Globus pallidus (tissue), 1 donor: ENCODE results near the gene LRMDA.
"Not testable (repeated sequence)": the region's sequence is repeated elsewhere in the genome, so short reads cannot be mapped to it uniquely, and the experiment has no call there.

Source experiments
- DNase-seq: peaks from one replicate; pipeline ENCODE4 v3.0.0-alpha.2; 2015; ENCODE audit warnings: low spot score

LRMDA gene

GRCh38 chr10:75746356-75746755 is 314.9 kb downstream of the LRMDA start:
- DNase-seq, result no peak

- not testable (repeated sequence) for DNase-seq
Measured at GRCh38 chr10:75750093-75750875, 318.9 kb downstream of the LRMDA start.

GRCh38 chr10:75751232-75751631 is 319.8 kb downstream of the LRMDA start:
- DNase-seq, result no peak

GRCh38 chr10:75753621-75754020 is 322.2 kb downstream of the LRMDA start:
- no peak for DNase-seq

DNA sequence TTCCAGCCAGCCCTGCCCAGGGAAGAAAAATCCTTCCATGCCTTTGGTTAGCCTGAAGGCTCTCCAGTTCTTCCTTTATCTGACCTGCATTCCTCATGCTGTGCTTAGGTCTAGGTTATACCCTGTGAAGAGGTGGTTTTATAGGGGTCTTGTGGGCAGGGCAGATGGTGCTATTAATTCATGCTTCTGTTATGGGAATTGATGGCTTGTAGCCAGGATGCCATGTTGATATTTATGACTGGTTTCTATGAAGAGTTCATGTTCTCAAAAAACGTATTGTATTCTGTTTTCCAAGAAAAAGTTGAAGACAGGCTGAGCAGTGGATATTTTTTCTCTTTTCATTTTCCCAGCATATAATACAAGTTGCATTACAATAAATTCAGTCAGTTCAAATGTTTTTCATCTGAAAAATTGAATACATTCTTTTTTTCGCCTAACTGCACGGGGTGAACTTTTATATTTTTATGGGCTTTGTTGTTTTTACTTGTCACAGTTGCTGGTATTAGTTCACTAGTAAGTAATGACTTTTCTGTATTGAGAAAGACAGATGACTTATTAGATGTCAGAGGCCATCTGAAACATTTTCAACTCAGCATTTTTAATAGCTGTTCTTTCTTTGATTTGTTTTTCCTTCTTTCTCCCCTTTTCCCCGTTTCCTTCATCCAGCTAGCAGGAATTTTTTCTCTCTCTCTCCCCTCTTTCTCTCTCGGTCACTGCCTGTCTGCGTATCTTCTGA is 322.8 kb downstream of the LRMDA start:
- no peak for DNase-seq

- DNase-seq, result no peak
Measured at GRCh38 chr10:75755528-75755927, 324.1 kb downstream of the LRMDA start.

- DNase-seq, result no peak
Measured at GRCh38 chr10:75761289-75761688, 329.9 kb downstream of the LRMDA start.

- no peak for DNase-seq
Measured at GRCh38 chr10:75762431-75762802, 331.0 kb downstream of the LRMDA start.

GRCh38 chr10:75763652-75764051 is 332.2 kb downstream of the LRMDA start:
- DNase-seq, result no peak

DNA sequence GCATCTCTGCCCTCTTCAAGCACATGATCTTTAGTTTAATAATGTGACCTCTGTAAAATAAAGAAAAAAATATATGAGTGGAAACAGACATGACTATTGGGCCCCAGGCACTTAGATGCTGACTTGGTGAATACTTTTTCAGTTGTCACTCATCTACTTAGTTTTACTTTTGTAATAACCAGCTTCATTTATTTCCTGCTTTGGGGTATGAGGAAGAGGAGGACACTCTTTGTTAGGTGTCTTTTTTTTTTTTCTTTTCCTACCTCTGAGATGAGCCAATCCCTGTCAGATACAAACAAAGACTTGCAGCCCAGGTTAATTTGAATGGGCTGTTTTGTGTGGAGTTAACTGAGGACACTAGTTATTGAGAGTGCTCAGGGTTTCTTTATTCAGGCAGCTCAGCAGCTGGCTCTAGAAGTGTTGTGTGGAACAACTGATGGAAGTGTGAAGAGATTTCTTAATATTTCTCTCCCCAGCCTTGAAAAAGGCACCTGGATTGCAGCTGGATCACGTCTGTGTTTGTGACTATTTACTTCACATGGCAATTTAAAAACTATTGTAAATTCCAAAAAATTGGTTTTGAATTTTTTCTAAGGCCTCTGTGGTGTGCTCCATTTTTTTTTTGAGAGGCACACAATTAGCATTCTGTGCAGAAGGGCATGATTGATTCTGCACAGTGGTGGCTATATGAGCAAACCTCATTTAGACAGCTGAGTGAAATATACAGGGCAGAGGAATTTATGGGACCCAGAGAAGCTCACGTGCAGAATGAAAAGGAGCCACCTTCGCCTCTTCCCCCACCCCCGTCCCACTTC is 333.8 kb downstream of the LRMDA start:
- no peak for DNase-seq

DNA sequence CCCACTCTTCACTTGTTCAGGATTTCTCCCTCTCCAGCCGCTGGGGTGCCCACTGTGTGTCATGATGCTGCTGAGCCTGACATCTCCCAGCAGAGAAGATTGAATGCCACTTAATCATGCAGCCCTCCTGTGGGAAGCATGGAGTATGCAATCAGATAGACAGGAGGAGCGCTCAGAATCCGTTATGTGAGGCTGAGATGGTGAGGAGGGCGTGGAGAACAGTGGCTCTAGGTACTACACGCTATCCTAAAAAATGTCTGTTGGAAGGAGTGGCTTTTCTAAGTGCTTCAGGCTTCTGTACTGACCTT is 334.3 kb downstream of the LRMDA start:
- DNase-seq, result no peak

DNA sequence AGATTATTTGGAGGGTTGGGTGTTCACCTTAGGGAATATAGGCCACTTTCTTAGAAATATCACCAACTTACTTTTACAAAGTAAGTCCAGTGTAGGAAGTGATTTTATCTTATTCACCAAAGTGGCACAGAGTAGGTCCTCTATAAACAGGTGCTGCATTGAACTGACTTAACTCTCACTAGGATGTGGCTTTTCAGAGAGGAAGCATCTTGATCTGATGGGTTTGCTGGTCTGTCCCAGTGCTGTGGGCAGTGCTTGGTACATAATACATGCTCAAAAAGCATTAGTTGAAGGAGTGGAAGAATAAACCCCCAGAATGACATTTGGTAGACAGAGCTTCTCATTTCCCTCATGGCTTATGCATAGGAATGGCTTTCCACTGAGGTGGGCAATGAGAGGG is 334.7 kb downstream of the LRMDA start:
- DNase-seq, result no peak

GRCh38 chr10:75766752-75767151 is 335.3 kb downstream of the LRMDA start:
- not testable (repeated sequence) for DNase-seq

- DNase-seq, result no peak
Measured at GRCh38 chr10:75770626-75771081, 339.2 kb downstream of the LRMDA start.

- no peak for DNase-seq
Measured at GRCh38 chr10:75771606-75772005, 340.2 kb downstream of the LRMDA start.

DNA sequence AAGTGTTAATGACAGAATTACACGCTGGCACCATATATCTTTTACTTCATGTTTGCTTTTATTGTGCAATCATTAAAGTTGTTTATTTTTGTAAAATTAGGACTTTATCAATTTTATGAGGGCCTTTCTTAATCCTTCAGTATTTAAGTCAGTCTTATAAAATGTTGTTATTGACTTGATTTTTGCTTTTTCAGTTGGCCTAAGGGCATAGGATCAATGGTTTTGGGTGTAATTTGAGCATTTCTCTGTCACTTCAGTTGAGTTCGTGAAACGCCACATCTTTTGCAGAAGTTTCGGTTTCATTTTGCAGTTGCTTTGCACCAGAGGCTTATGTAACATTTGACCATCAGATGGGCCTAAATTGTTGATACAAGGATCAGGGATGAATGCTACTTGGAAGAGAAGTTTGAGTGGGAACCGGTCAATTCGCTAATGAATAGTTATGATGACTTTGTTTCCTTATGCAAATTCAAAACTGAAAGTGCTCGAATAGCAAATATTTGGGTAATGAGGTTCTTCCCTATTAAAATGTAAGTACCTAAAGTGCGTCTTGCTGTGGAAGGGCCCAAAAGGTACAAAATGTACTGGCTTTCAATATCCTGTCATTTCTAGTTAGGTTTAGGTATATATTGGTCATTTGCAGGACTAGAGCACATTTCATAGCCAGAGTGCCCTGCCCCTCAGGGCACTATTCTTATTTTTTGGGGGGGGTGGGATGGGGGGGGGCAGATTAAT is 340.9 kb downstream of the LRMDA start:
- DNase-seq, result no peak

- no peak for DNase-seq
Measured at GRCh38 chr10:75773231-75773780, 341.9 kb downstream of the LRMDA start.

DNA sequence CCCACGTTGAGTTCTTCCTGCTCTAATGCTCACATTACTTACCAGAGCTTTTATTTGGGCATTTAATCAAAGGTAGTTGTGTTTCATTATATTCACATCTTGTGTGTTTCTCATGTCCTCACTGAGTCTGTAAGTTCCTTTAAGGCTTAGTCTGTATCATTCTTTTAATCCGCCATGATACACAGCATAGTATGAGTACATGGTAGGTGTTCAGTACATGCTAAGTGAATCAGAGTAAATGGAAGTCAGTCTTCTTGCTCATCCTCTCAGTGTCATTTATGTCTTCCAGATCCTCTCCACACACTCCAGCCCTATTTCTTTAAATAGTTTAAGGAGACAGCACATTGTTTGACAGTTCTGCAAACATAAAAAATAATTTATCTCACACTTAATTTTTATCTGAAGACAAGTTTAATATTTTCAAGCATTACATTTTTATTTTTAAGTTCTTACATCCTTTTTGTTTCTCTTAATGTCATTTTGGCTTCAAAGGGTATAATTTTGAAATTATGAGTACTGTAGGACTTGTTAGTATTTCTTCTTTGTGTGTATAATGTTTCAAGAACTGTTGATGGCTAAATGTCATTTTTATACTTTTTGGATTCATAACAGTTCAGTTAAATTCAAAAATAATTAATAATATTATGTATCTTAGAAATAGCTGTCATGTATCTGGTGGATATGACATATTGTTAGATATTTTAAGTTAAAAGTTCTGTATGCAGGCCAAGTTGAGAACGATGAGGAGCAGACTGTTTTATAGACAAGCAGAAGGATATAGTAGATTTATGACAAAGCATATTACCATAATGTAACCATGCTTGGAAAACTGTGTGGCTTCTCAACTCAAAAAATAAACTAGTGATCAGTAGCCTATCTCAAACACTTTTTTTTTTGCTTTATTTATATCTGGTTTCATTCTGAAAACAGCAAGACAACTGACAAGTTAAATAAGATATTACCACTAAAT is 342.7 kb downstream of the LRMDA start:
- DNase-seq, result no peak

DNA sequence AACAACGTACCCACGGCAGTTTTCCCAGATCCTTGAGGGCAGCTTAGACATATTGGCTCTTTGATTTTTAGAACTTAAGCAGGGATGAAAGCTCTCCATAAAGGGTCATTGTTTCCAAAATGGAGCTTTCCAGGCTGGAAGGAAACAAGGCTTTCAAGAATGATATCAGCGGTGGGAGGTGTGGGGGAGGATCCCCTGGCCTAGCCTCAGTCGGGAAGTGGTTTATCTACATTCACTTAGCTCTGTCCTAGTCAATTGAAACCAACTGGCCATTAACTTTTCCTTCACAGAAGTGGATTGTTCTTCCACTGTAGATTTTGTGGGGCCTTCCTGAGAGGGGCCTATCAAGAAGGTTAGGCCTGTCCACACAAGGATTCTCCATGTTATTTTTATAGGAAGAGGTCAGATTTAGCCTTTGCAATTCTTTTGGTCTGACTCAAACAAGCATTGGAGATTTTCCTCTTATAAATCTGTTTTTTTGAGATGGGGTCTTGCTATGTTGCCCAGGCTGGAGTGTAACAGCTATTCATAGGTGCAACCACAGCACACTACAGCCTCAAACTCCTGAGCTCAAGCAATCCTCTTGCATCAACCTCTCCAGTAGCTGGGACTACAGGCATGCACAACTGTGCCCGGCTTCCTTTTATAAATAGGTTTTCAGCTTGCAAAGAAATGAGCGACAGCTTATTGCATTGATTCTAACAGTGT is 343.5 kb downstream of the LRMDA start:
- DNase-seq, result no peak
